GM12865 (cell line): Measurements from ENCODE around the gene CD44.

Source experiments
- DNase-seq: peaks from one replicate; pipeline ENCODE4 v3.0.0; 2010; ENCODE audit warnings: low read depth
- H3K4me3 ChIP-seq: 2 replicates; pipeline ENCODE4 v1.5.1; 2011; ENCODE audit warnings: mild to moderate bottlenecking, low read depth, low read length, control low read depth
- TF ChIP-seq, protein P1 (sequence below): IDR thresholded peaks from 2 replicates; pipeline ENCODE4 v1.5.1; 2011; ENCODE audit warnings: low read length, control low read depth, low read depth, inconsistent platforms; ENCODE audit not compliant: insufficient read depth; ENCODE audit errors: missing control alignments

CD44 gene

DNA sequence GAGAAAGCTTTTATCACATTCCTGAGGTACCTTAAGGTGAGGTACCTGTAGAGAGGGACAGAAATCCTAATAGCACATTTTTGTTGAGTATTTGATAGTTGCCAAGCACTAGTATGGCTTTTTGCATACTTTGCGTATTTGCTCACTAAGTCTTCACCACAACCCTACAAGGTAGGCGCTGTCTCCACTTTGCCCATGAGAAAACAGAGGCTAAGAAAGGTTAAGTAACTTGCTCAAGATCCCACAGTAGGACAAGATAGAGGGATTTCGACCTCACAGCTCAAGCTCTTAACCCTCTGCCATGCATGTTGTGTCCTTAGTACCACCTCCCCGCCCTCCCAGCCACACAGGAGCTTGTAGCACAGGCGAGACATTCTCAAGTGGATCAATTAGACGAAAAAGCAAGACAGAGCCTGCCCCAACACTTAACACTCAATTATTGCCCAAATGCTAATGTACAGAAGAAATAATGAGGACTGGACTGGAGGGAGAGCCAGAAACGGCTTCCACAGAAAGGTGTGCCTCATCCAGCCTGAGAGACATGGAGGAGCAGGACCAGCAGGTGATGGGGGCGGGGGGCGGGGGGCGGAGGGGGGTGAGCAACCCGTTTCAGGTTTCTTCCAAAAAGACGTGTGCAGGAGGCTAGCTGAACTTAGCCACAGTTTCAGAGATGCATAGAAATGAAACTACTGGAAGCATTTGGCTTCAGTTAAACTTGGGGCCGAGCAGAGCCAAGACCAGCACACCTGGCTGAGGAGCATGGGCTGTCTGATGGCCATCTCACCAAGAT lies 26.7 kb upstream of the CD44 start:
- TF ChIP-seq, protein P1, sequence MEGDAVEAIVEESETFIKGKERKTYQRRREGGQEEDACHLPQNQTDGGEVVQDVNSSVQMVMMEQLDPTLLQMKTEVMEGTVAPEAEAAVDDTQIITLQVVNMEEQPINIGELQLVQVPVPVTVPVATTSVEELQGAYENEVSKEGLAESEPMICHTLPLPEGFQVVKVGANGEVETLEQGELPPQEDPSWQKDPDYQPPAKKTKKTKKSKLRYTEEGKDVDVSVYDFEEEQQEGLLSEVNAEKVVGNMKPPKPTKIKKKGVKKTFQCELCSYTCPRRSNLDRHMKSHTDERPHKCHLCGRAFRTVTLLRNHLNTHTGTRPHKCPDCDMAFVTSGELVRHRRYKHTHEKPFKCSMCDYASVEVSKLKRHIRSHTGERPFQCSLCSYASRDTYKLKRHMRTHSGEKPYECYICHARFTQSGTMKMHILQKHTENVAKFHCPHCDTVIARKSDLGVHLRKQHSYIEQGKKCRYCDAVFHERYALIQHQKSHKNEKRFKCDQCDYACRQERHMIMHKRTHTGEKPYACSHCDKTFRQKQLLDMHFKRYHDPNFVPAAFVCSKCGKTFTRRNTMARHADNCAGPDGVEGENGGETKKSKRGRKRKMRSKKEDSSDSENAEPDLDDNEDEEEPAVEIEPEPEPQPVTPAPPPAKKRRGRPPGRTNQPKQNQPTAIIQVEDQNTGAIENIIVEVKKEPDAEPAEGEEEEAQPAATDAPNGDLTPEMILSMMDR = no peak
- DNase-seq = no peak

DNA sequence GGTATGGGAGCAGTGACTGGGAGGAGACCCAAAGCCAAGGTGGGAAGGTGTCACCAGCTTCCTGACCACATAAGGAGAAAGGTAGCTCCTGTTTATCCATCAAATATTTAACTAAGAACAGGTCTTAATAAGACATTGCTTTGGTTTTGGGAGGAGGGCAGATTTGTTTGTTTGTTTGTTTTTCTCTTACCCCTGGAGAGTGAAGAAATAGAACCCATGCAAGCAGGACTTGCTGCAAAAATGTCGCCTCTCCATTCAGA lies 26.2 kb upstream of the CD44 start:
- no peak for DNase-seq
- H3K4me3 ChIP-seq = no peak overlapping the region
- TF ChIP-seq, protein P1 = no peak

More for the DNA sequence above, 26.7 kb upstream of the CD44 start:
- no peak overlapping the region for H3K4me3 ChIP-seq

- DNase-seq = peak; percentile 32
- TF ChIP-seq, protein P1 = no peak
- no peak overlapping the region for H3K4me3 ChIP-seq
Observed at GRCh38 chr11:35114906-35115687, 23.9 kb upstream of the CD44 start.

GRCh38 chr11:35115688-35116030 lies 23.3 kb upstream of the CD44 start:
- no peak overlapping the region for H3K4me3 ChIP-seq
- no peak for DNase-seq
- TF ChIP-seq, protein P1 = no peak

DNA sequence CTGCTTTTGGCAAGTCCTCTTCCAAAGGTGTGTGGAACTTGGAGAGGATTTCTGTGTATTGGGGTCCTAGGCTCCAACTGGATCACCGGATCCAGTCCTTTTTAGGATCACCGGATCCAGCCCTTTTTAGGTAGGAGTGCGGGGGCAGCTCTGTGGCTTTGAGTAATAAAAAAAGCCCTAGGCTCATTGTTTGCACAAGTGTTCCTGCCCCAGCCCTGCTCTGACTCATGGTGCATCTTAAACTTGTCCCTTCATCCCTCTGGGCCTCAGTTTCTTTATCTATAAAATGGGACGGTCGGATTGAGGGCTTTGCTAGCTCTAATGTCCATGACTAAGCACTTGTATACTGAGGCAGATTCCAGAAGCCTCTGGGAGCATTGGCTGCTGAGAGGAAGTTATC lies 22.7 kb upstream of the CD44 start:
- TF ChIP-seq, protein P1 = no peak

GRCh38 chr11:35116762-35117640 lies 22.0 kb upstream of the CD44 start:
- no peak for DNase-seq
- TF ChIP-seq, protein P1 = no peak
- no peak overlapping the region for H3K4me3 ChIP-seq

More for the DNA sequence above, 22.7 kb upstream of the CD44 start:
- DNase-seq = no peak
- no peak overlapping the region for H3K4me3 ChIP-seq
